Measurements from ENCODE around the gene ROR2.

The ROR2 gene

DNA sequence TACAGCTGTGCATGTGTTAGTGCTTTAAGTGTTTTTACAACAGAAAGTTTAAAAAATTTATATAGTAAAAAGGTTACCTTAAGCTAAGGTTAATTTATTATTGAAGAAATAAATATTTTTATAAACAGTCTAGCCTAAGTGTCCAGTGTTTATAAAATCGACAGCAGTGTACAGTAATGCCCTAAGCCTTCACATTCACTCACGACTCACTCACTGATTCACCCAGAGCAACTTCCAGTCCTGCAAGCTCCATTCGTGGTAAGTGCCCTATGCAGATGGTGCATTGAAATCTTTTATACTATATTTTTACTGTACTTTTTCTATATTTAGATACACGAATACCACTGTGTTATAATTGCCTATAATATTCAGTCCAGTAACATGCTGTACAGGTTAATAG lies 159.1 kb downstream of the ROR2 start:
- H3K4me3 ChIP-seq (ENCODE audit: control insufficient read depth, low read depth, low read length) = no peak overlapping the region
- TF ChIP-seq, protein P1, sequence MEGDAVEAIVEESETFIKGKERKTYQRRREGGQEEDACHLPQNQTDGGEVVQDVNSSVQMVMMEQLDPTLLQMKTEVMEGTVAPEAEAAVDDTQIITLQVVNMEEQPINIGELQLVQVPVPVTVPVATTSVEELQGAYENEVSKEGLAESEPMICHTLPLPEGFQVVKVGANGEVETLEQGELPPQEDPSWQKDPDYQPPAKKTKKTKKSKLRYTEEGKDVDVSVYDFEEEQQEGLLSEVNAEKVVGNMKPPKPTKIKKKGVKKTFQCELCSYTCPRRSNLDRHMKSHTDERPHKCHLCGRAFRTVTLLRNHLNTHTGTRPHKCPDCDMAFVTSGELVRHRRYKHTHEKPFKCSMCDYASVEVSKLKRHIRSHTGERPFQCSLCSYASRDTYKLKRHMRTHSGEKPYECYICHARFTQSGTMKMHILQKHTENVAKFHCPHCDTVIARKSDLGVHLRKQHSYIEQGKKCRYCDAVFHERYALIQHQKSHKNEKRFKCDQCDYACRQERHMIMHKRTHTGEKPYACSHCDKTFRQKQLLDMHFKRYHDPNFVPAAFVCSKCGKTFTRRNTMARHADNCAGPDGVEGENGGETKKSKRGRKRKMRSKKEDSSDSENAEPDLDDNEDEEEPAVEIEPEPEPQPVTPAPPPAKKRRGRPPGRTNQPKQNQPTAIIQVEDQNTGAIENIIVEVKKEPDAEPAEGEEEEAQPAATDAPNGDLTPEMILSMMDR (conservative IDR thresholded peaks at IDR 0.05; ENCODE audit: control insufficient read depth, insufficient read depth, low read depth, low read length) = no peak
- DNase-seq (ENCODE audit: low read depth) = peak; percentile 61

DNA sequence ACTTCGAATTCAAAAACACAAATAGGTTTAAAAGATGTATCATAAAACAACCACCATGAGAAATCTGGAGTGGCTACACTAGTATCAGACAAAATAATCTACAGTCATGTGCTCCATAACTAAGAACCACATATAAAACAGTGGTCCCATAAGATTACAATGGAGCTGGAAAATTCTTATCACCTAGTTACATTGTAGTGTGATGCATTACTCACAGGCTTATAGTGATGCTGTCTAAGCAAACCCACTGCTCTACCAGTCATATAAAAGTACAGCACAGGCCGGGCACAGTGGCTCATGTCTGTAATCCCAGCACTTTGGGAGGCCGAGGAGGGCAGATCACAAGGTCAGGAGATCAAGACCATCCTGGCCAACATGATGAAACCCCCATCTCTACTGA lies 160.1 kb downstream of the ROR2 start:
- no peak overlapping the region for H3K4me3 ChIP-seq (ENCODE audit: control insufficient read depth, low read depth, low read length)
- TF ChIP-seq, protein P1 (conservative IDR thresholded peaks at IDR 0.05; ENCODE audit: control insufficient read depth, insufficient read depth, low read depth, low read length) = no peak
- no peak for DNase-seq (ENCODE audit: low read depth)

DNA sequence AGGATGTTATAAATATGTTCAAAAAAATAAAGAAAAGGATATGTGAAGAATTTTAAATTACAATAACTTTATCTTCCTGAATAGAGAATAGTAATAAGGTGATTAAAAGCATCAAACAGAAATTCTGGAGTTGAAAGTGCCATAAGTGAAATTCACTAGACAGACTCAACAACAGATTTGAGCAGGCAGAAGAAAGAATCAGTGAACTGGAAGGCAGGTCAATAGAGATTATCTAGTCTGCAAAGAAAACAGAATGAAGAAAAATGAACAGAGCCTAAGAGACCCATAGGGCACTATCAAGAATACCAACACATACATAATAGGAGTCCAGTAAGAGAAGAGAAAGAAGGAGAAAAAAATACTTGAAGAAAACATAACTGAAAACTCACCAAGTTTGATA lies 162.1 kb downstream of the ROR2 start:
- DNase-seq (ENCODE audit: low read depth) = no peak
- no peak overlapping the region for H3K4me3 ChIP-seq (ENCODE audit: control insufficient read depth, low read depth, low read length)
- TF ChIP-seq, protein P1 (conservative IDR thresholded peaks at IDR 0.05; ENCODE audit: control insufficient read depth, insufficient read depth, low read depth, low read length) = no peak

DNA sequence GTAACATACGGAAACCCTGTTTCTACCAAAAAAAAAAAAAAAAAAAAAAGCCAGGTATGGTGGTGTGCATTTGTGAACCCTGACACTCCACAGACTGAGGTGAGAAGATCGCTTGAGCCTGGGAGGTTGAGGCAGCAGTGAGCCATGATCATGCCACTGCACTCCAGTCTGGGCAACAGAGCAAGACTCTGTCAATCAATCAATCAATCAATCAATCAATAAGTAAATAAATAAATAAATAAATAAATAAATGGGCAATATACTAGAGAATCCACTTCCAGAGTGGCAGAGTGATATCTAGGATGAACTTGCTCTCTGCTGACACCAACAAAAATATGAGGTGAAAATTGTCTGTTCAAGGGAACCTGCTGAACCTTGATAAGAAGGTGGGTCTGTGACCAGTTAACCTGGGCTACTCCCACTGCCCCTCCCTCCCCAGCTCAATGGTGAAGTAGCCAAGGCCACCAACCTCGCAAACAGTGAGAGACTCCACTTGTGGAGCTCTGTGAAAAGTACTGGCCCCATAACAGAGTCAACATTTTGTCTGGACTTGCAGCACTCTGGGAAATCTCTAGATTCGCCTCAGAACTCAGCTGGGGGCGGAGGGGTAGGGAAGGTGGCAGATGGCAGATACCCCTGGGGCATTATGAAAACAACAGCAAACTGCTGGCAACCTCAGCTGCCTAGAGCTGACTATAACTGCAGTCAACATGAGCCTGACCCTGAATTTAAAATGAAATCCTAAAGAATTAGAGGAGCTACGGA lies 163.7 kb downstream of the ROR2 start:
- no peak for DNase-seq (ENCODE audit: low read depth)

DNA sequence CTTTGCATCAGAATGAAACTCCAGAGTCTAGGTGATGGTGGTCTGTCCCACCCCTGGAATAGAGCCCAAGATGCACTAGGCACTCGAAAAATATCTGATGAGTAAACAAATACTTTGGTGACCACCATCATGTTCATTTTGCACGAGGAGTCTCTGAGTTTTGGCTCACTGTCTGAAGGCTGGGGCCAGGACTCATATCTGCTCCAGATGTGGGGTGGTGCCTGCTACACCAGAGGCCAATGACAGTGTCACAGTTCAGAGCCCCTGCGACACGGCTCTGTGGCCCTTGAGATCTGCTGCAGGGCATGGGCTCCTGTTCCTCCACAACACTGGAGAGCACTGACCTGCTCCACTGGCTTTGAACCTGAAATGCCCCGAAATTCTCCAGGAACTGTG lies 164.6 kb downstream of the ROR2 start:
- TF ChIP-seq, protein P1 (conservative IDR thresholded peaks at IDR 0.05; ENCODE audit: control insufficient read depth, insufficient read depth, low read depth, low read length) = no peak
- no peak overlapping the region for H3K4me3 ChIP-seq (ENCODE audit: control insufficient read depth, low read depth, low read length)
- peak; percentile 54 for DNase-seq (ENCODE audit: low read depth)

More for the DNA sequence above, 163.7 kb downstream of the ROR2 start:
- TF ChIP-seq, protein P1 (conservative IDR thresholded peaks at IDR 0.05; ENCODE audit: control insufficient read depth, insufficient read depth, low read depth, low read length) = no peak
- no peak overlapping the region for H3K4me3 ChIP-seq (ENCODE audit: control insufficient read depth, low read depth, low read length)

DNA sequence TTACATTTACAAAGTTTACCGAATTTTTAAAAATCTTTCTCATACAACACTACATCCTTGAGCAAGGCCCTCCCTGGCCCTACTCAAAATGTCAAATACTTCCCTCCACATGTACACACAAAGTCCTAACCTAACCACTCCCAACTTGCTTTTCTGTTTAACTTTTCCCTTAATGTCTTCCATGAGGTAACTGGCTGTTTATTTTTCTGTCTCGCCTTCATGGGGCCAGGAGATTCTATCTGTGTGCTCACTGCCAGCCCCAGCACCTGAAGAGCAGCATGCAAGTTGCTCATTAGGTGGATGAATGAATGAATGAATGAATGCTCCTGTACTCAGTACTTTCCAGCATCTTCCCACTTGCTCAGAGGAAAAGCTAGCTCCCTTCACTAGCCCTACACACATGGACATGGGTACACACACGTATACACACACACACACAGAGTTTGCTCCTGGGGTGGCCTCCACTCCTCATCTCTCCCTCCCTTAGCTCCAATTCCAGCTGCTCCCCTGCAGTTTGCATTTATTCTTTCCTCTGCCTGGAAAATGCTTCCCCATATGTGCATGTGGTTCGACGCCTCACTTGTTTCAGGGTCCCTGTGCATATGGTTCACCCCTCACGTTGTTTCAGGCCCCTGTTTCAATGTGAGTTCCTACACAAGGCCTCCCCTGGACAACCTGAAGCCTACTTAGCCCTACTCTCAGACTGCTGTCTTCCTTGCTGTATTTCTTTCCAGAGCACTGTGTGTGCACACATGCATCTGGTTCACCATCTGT lies 165.2 kb downstream of the ROR2 start:
- H3K4me3 ChIP-seq (ENCODE audit: control insufficient read depth, low read depth, low read length) = no peak overlapping the region
- TF ChIP-seq, protein P1 (conservative IDR thresholded peaks at IDR 0.05; ENCODE audit: control insufficient read depth, insufficient read depth, low read depth, low read length) = no peak
- DNase-seq (ENCODE audit: low read depth) = no peak
